HG03045 (cell line): ENCODE data around the gene TM7SF2.
"Not testable (repeated sequence)": the region's sequence is repeated elsewhere in the genome, so short reads cannot be mapped to it uniquely, and the experiment has no call there.

Source experiments
- ATAC-seq: cut with Tn5 transposase; IDR thresholded peaks from one replicate; pipeline ENCODE4 v1.9.1; 2021; ENCODE audit warnings: mild to moderate bottlenecking, moderate library complexity; ENCODE audit not compliant: unreplicated experiment

TM7SF2 gene

GRCh38 chr11:65128182-65129145 lies 16.8 kb downstream of the TM7SF2 start:
- ATAC-seq, result no peak

DNA sequence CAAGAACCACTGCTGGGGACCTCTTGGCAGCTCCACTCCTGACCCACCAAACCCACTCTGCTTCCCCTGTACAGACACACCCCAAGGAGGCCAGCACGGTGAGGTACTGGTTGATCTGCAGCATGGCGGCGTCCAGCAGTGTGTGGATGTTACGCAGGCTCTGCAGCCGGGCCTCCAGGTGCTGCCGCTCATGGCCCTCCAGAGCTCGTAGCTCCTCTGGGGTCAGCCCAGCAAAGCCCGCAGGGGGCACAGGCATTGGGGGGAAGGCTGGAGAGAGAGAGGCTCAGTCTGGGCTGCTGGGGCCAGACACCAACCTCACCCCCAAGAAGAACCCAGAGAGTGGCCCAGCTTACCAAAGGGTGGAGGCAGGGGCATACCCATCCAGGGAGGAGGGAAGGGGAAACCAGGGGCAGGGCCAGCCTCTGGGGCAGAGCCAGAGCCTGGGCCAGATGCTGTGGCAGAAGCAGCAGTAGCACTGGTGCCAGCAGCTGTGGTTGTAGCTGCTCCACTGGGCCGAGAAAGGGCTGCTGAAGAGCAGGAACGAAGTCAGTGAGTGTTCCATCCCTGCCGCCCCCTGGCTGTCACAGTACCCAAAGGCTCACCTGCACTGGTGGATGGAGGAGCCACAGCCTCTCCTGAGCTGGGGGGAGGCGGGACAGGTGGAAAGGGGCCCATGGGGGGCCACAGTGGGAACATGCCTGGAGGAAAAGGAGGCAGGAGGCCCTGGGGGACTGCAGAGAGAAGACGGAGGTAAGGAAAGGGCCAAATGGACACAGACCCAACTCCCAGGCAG lies 18.2 kb downstream of the TM7SF2 start:
- ATAC-seq, result no peak

GRCh38 chr11:65130631-65131416 lies 19.2 kb downstream of the TM7SF2 start:
- no peak for ATAC-seq

GRCh38 chr11:65131417-65131776 lies 19.7 kb downstream of the TM7SF2 start:
- ATAC-seq, result no peak

- ATAC-seq, result no peak
Observed at GRCh38 chr11:65131895-65132237, 20.2 kb downstream of the TM7SF2 start.

DNA sequence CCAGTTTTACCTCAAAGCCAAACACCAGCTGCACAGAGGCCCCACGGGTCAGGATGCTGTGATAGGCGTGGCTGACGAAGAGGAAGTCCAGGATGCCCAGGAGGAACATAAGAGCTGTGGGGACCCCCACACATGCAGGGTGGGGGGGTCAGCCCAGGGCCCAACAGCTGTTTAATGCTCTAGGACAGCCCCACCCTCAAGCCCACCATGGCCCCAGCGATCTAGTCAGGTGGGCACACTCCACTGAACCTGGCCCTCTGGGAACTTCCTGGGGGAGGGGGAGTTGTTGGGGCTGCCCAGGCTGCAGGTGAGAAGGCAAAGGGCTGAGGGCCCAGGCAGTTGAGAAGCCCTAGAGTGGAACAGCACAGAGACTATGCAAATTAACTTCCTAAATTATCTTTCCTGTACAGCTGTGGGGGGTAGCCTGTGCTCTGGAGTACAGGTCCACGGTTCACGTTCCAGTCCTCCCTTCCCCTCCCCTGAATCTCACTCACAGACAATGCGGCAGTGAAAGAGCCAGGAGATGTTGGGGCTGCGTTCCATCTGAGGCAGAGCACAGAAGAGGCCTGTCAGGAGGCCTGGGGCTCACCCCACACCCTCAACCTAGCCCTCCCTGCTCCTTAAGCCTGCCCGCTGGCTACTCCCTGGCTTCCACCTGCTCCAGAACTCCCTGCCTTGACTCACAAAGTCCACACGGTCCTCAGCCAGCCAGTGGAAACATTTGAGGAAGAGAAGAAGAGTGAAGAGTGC lies 20.7 kb downstream of the TM7SF2 start:
- ATAC-seq, result no peak

DNA sequence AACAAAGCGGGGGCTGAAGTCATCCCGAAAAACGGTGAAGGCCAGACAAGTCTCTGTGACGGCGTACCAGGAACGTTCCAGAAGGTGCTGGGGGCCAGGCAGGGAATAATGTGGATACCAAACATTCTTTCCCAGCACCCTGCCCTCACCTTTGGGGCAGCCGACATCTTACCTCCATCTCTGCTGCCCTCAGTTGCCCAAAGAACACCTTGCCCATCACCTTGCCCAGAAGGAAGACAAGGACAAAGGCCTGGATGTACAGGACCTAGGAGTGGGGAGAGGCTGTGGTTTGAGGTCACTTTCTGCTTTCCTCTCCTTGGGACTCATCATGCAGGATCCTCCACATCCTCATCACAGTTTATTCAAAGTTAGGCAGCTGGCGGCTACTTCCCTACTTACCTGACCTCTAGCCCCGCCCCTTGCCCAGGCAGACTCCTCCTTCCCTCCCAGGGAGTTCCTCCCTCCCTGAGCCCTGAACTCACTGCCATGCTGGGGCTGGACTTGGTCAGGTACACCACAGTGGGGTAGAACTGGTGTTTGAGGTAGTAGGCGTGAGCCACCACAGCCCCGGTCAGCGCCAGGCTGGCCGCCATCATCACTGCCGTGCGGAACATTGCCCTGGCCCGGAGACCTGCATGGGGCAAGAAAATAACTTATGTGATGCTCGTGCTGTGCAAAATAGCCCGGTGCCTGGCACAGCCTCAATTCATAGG lies 21.5 kb downstream of the TM7SF2 start:
- no peak for ATAC-seq

GRCh38 chr11:65133724-65134123 lies 22.1 kb downstream of the TM7SF2 start:
- ATAC-seq, result no peak

- peak; percentile 70 for ATAC-seq
Observed at GRCh38 chr11:65134240-65134951, 22.7 kb downstream of the TM7SF2 start, which contains the start of gene SYVN1. SYVN1 (minus strand) TSS chr11:65134519; CDS start chr11:65133601, 918 bp downstream.

DNA sequence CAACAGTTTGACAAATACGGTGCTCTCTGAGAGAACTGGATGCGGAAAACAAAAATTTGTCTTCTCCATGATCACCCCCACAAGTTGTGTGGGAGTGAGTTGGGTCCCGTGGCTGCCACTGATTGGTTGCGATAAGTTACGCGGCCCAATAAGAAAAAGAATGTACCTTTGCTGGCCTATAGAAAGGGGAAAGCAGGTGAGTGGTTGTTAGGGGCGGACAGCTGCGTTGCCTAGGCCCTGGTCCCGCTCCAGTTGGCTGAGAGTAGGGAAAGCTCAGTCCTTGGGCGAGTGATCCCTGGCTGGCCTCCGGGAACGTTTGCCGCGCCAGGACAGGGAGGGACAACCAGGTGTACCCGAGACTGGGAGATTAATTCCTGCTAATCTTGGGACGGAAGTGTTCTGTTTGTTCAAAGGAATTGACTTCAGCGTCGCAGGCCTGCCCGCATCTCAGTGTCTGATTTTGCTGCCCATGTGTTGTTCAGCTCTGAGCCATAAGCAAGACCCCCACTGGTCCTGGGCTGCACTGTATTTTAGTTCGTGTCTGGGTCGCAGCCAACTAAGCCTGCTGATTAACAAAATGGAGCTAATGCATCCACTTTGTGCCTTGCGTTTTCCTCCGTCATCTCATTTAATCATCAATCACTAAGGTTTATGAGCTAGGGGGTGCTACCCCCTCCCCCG lies 23.4 kb downstream of the TM7SF2 start:
- ATAC-seq, result peak; percentile 60

DNA sequence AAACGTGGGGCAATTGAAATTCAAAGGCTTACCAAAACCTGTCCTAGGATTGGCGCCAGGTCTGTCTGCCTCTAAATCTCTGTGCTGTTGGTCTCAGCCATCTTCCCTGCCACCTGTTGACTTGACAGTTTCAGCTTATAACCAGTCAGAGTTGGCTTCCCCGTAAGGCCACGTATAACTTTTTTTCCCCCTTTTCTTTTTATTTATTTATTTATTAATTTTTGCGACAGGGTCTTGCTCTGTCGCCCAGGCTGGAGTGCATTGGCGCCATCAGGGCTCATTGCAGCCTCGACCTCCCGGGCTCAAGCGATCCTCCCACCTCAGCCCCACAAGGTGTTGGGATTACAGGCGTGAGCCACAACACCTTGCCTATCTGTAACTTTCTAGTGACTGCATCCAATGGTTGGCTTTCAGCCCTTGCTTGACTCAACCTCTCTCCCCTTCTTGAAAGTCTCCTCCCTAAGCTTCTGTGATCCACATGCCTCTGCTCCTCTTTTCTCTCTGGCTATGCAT lies 24.0 kb downstream of the TM7SF2 start:
- ATAC-seq, result no peak

GRCh38 chr11:65136515-65137096 lies 24.9 kb downstream of the TM7SF2 start:
- ATAC-seq, result no peak

DNA sequence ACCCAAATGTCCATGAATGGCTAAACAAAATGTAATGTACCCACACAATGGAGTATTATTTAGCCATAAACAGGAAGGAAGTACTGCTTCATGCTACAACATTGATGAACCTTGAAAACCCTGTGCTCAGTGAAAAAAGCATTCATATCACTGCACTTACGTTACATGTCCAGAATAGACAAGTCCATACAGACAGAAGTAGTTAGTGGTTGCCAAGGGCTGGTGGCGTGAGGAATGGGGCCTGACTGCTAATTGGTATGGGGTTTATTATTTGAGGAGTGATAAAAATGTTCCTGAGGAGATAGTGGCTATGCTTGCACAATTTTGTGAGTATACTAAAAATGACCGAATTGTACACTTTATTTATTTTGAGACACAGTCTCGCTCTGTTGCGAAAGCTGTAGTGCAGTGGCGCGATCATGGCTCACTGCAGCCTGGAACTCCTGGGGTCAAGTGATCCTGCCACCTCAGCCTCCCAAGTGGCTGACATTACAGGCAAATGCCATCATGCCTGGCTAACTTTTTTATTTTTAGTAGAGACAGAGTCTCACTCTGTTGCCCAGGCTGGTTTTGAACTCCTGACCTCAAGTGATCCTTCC lies 30.3 kb downstream of the TM7SF2 start:
- no peak for ATAC-seq

DNA sequence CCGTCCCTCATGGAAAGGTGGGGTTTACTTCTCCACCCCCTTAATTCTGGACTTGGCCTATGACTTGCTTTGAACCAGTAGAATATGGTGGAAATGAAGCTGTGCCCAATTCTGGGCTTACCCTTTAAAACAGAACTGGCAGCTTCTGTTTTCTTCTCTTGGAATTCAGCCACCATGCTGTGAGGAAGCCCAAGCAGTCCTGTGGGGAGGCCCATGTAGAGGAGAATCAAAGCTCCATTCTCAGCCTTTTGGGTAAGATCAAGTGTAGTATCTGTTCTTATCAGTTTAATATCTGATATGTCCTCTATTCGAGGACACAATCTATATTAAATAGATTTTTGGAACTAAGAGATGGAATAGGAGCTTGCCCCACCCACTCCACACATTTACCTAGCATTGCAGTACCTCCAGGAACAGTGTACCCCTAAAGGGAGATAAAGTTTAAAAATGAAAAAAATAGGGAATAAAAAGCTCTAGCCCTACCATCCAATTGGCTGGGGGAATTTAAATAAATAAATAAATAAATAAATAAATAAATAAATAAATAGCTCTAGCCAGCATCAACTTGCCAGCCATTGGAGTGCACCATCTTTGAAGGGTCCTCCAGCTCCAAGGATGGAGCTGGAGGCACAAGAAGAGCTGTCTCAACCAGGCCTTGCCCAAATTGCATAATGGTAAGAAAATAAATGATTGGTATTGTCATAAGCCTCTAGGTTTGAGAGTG lies 35.8 kb downstream of the TM7SF2 start:
- no peak for ATAC-seq

- no peak for ATAC-seq
Observed at GRCh38 chr11:65148657-65149056, 37.0 kb downstream of the TM7SF2 start.

- ATAC-seq, result not testable (repeated sequence)
Observed at GRCh38 chr11:65150131-65150508, 38.4 kb downstream of the TM7SF2 start.
